Liver (tissue), 10 donors: ENCODE measurements around the gene ZNF14. TPM values are rescaled to one million over a fixed set of nuclear protein-coding genes. Genes with fewer than 3 reads are reported as not detected.

Source experiments
- DNase-seq: peaks from one replicate; pipeline ENCODE4 v3.0.0-alpha.2; 2017; ENCODE audit warnings: low spot score
- H3K27ac ChIP-seq, 2 donors: one replicate each; pipeline ENCODE4 v1.7.0; 2013; ENCODE audit warnings: inconsistent platforms in 2 of 2, low read length in 2 of 2, control low read depth in 1 of 2, low read depth in 1 of 2, mild to moderate bottlenecking in 1 of 2
- H3K27me3 ChIP-seq, 4 donors: one replicate each; pipeline versions ENCODE4 v1.6.1 to v1.7.0; 2013; ENCODE audit warnings: low read length in 3 of 4, inconsistent platforms in 1 of 4, mild to moderate bottlenecking in 1 of 4, moderate library complexity in 1 of 4; ENCODE audit not compliant: control insufficient read depth in 4 of 4, insufficient read depth in 4 of 4
- H3K36me3 ChIP-seq, 4 donors: one replicate each; pipeline versions ENCODE4 v1.6.1 to v1.7.0; 2013; ENCODE audit warnings: low read length in 3 of 4, mild to moderate bottlenecking in 3 of 4, low read depth in 1 of 4, moderate library complexity in 1 of 4; ENCODE audit not compliant: control insufficient read depth in 4 of 4, insufficient read depth in 3 of 4
- H3K4me1 ChIP-seq, 4 donors: one replicate each; pipeline versions ENCODE4 v1.6.1 to v1.7.0; 2013; ENCODE audit warnings: low read length in 3 of 4, mild to moderate bottlenecking in 3 of 4, moderate library complexity in 1 of 4; ENCODE audit not compliant: control insufficient read depth in 4 of 4, insufficient read depth in 4 of 4
- H3K4me3 ChIP-seq, 3 donors: one replicate each; pipeline versions ENCODE4 v1.6.1 to v1.7.0; 2013; ENCODE audit warnings: low read length in 3 of 3, control low read depth in 1 of 3, low read depth in 1 of 3, mild to moderate bottlenecking in 1 of 3
- H3K9ac ChIP-seq, 2 donors: one replicate each; pipeline ENCODE4 v1.7.0; 2013; ENCODE audit warnings: low read length in 2 of 2, mild to moderate bottlenecking in 2 of 2, moderate library complexity in 2 of 2, control low read depth in 1 of 2, low read depth in 1 of 2
- H3K9me3 ChIP-seq, 4 donors: one replicate each; pipeline versions ENCODE4 v1.6.1 to v1.7.0; 2013; ENCODE audit warnings: low read length in 3 of 4; ENCODE audit not compliant: control insufficient read depth in 4 of 4
- FOXA1 ChIP-seq: IDR thresholded peaks from 2 replicates; pipeline ENCODE4 v1.6.1; 2016; ENCODE audit warnings: antibody characterized with exemption
- FOXA2 ChIP-seq: IDR thresholded peaks from 2 replicates; pipeline ENCODE4 v1.6.1; 2016; ENCODE audit warnings: antibody characterized with exemption
- RAD21 ChIP-seq, 2 donors: IDR thresholded peaks; 2 replicates each; pipeline ENCODE4 v1.6.1; 2016; ENCODE audit warnings: antibody characterized with exemption in 2 of 2, mild to moderate bottlenecking in 2 of 2
- TAF1 ChIP-seq: conservative IDR thresholded peaks from 2 replicates; pipeline ENCODE4 v1.6.1; 2016; ENCODE audit warnings: antibody characterized with exemption, mild to moderate bottlenecking
- WGBS: extraction: QIAGEN DNeasy Blood & Tissue Kit; methylation state at CpG from one replicate; pipeline ENCODE4 v1.1.7; 2013; 5-methylcytosine and 5-hydroxymethylcytosine counted together
- polyA plus RNA-seq, 2 donors: library from polyadenylated mRNA; stranded (reverse) in 1 of 2; unstranded in 1 of 2; fragments of 200-250 nt in 1 of 2; fragments of >200 nt in 1 of 2; fragmentation: Nextera tagmentation in 1 of 2; extraction: Ambion mirVana in 1 of 2; gene quantifications; one replicate each; pipeline versions ENCODE4 v1.2.1 to v1.2.3, GENCODE V29; 2013 to 2015
- small RNA-seq: library from RNA; depleted of rRNA; stranded (forward); fragments of <200 nt; gene quantifications from one replicate; pipeline ENCODE3, GENCODE V24; 2014
- total RNA-seq, 2 donors: library from RNA; depleted of rRNA; stranded (reverse); fragments of >200 nt; gene quantifications; one replicate each; pipeline ENCODE4 v1.2.3, GENCODE V29; 2014
- TF ChIP-seq, protein P1 (sequence below): fragments of 150-350 bp; IDR thresholded peaks from 2 replicates; pipeline ENCODE4 v1.5.1; 2017; ENCODE audit warnings: improper control_type of control experiment, low read depth, low read length; ENCODE audit not compliant: missing input control
- donor health status: healthy.
- donor health status: healthy.
- donor health status: healthy.
- donor health status: healthy.
- donor health status: healthy.

Gene ZNF14
- total and polyA plus RNA-seq, 4 donors: 0.28 to 2.6 (median 0.90) TPM

GRCh38 chr19:19661141-19661674, 71.7 kb downstream of the ZNF14 start:
- TF ChIP-seq FOXA1 (no peak), TAF1 (no peak), FOXA2 (no peak), RAD21 (IDR thresholded peaks at IDR 0.05) (no peak)
- TF ChIP-seq, protein P1, sequence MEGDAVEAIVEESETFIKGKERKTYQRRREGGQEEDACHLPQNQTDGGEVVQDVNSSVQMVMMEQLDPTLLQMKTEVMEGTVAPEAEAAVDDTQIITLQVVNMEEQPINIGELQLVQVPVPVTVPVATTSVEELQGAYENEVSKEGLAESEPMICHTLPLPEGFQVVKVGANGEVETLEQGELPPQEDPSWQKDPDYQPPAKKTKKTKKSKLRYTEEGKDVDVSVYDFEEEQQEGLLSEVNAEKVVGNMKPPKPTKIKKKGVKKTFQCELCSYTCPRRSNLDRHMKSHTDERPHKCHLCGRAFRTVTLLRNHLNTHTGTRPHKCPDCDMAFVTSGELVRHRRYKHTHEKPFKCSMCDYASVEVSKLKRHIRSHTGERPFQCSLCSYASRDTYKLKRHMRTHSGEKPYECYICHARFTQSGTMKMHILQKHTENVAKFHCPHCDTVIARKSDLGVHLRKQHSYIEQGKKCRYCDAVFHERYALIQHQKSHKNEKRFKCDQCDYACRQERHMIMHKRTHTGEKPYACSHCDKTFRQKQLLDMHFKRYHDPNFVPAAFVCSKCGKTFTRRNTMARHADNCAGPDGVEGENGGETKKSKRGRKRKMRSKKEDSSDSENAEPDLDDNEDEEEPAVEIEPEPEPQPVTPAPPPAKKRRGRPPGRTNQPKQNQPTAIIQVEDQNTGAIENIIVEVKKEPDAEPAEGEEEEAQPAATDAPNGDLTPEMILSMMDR: no peak
- DNase-seq: no peak
- Histone ChIP-seq H3K27me3 (no peaks in the 10 kb centered on the region), H3K4me1 (peaks cover 4 to 20% (median 17%) of the 10 kb centered on the region in 4 donors), H3K9me3 (no peaks in the 10 kb centered on the region), H3K4me3 (no peak overlapping the region), H3K27ac (no peak overlapping the region), H3K36me3 (peaks cover 11 to 33% (median 22%) of the 10 kb centered on the region in 4 donors), H3K9ac (no peak overlapping the region)
- 90% methylated on average over 10 of the region's 10 CpGs for WGBS

Small RNA genes lying within 50 kb of the gene (small RNA-seq; reads per million reads assigned to genes)
- gene AC011458.2 (not detected), gene AC011477.5 (not detected)

Other genes starting within 250 kb of the ZNF14 start
- 1 to 10 TPM; 1.2 to 2.3 TPM for gene TSSK6, start 217.6 kb downstream of the ZNF14 start, total RNA-seq
- under 1 TPM; 0.21 to 0.95 TPM for gene TSSK6, start 217.6 kb downstream of the ZNF14 start, polyA plus RNA-seq
- gene NDUFA13, start 216.9 kb downstream of the ZNF14 start, total RNA-seq: 10 to 100 TPM; 45.3 to 80.6 TPM
- 100 to 1,000 TPM; 180 to 239 TPM for gene NDUFA13, start 216.9 kb downstream of the ZNF14 start, polyA plus RNA-seq
- under 1 TPM; 0.19 to 0.75 TPM for gene YJEFN3, start 204.2 kb downstream of the ZNF14 start, total RNA-seq
- under 1 TPM; 0.51 to 0.88 TPM for gene YJEFN3, start 204.2 kb downstream of the ZNF14 start, polyA plus RNA-seq
- under 1 TPM; 0.08 to 0.42 TPM for gene CILP2, start 194.8 kb downstream of the ZNF14 start, total RNA-seq
- under 1 TPM in 1 of 2 donors, not detected in 1; 0.09 TPM for gene CILP2, start 194.8 kb downstream of the ZNF14 start, polyA plus RNA-seq
- under 1 TPM; 0.19 to 0.59 TPM for gene PBX4, start 114.4 kb downstream of the ZNF14 start, total RNA-seq
- under 1 TPM in 1 of 2 donors, not detected in 1; 0.21 TPM for gene PBX4, start 114.4 kb downstream of the ZNF14 start, polyA plus RNA-seq
- 1 to 10 TPM; 1.0 to 3.4 TPM for gene LPAR2, start 104.9 kb downstream of the ZNF14 start, total RNA-seq
- gene LPAR2, start 104.9 kb downstream of the ZNF14 start, polyA plus RNA-seq: 1 to 10 TPM; 1.0 to 1.3 TPM
- gene GMIP, start 89.5 kb downstream of the ZNF14 start, total RNA-seq: 1 to 10 TPM; 5.3 to 6.5 TPM
- gene GMIP, start 89.5 kb downstream of the ZNF14 start, polyA plus RNA-seq: 1 to 10 TPM in 1 of 2 donors, under 1 TPM in 1; 0.89 to 3.4 TPM
- gene ATP13A1, start 69.4 kb downstream of the ZNF14 start, total RNA-seq: 10 to 100 TPM; 18.8 to 36.5 TPM
- gene ATP13A1, start 69.4 kb downstream of the ZNF14 start, polyA plus RNA-seq: 10 to 100 TPM; 15.1 to 22.1 TPM
- gene ZNF101, start 64.3 kb downstream of the ZNF14 start, total RNA-seq: 1 to 10 TPM; 4.6 to 6.9 TPM
- gene ZNF101, start 64.3 kb downstream of the ZNF14 start, polyA plus RNA-seq: 1 to 10 TPM; 1.5 to 2.4 TPM
- gene ZNF506, start 88.6 kb upstream of the ZNF14 start, total RNA-seq: 1 to 10 TPM; 5.0 to 8.5 TPM
- 1 to 10 TPM; 1.3 to 4.7 TPM for gene ZNF506, start 88.6 kb upstream of the ZNF14 start, polyA plus RNA-seq
- gene ZNF253, start 132.8 kb upstream of the ZNF14 start, total RNA-seq: 1 to 10 TPM; 3.3 to 3.7 TPM
- gene ZNF253, start 132.8 kb upstream of the ZNF14 start, polyA plus RNA-seq: 1 to 10 TPM; 1.7 to 2.4 TPM
- 1 to 10 TPM in 1 of 2 donors, under 1 TPM in 1; 0.67 to 3.2 TPM for gene ZNF93, start 167.8 kb upstream of the ZNF14 start, total RNA-seq
- under 1 TPM; 0.24 to 0.61 TPM for gene ZNF93, start 167.8 kb upstream of the ZNF14 start, polyA plus RNA-seq